Skeletal muscle cell (primary cell): ENCODE measurements around the gene L3MBTL1.
"Not testable (repeated sequence)": the region's sequence is repeated elsewhere in the genome, so short reads cannot be mapped to it uniquely, and the experiment has no call there.

Experiments
- DNase-seq: peaks from one replicate; pipeline ENCODE4 v3.0.0-alpha.2; 2010; ENCODE audit warnings: low read depth
- H3K4me3 ChIP-seq: 2 replicates; pipeline ENCODE4 v1.5.1; 2011; ENCODE audit warnings: low read depth, mild to moderate bottlenecking, control low read depth, low read length, moderate library complexity

Gene L3MBTL1

GRCh38 chr20:43495388-43495787 lies 12.1 kb upstream of the L3MBTL1 start:
- no peak overlapping the region for H3K4me3 ChIP-seq
- DNase-seq: no peak

- not testable (repeated sequence) for DNase-seq, H3K4me3 ChIP-seq
These were observed 5.5 kb upstream of the L3MBTL1 start for GRCh38 chr20:43502021-43502420.

GRCh38 chr20:43506238-43506637 lies 1.3 kb upstream of the L3MBTL1 start:
- no peak for DNase-seq
- H3K4me3 ChIP-seq: no peak overlapping the region

GRCh38 chr20:43508106-43508505 lies 609 bp downstream of the L3MBTL1 start:
- H3K4me3 ChIP-seq: peak overlapping the region; percentile 66
- DNase-seq: no peak

GRCh38 chr20:43508604-43509040 lies 1.1 kb downstream of the L3MBTL1 start:
- no peak for DNase-seq
- H3K4me3 ChIP-seq: no peak overlapping the region

GRCh38 chr20:43511879-43512278 lies 4.4 kb downstream of the L3MBTL1 start:
- H3K4me3 ChIP-seq: no peak overlapping the region
- no peak for DNase-seq

- no peak for DNase-seq
- H3K4me3 ChIP-seq: peak overlapping the region; percentile 59
These were observed 6.0 kb downstream of the L3MBTL1 start for GRCh38 chr20:43513372-43513930.

GRCh38 chr20:43513931-43514647 lies 6.6 kb downstream of the L3MBTL1 start:
- H3K4me3 ChIP-seq: peak overlapping the region; percentile 59
- peak; percentile 90 for DNase-seq

GRCh38 chr20:43514648-43514999 lies 7.1 kb downstream of the L3MBTL1 start:
- peak overlapping the region; percentile 59 for H3K4me3 ChIP-seq
- no peak for DNase-seq

- no peak overlapping the region for H3K4me3 ChIP-seq
- DNase-seq: no peak
These were observed 8.1 kb downstream of the L3MBTL1 start for GRCh38 chr20:43515628-43516027.

- no peak overlapping the region for H3K4me3 ChIP-seq
- DNase-seq: no peak
These were observed 8.8 kb downstream of the L3MBTL1 start for GRCh38 chr20:43516251-43516824.

GRCh38 chr20:43520074-43520630 lies 12.7 kb downstream of the L3MBTL1 start:
- DNase-seq: no peak
- H3K4me3 ChIP-seq: no peak overlapping the region

GRCh38 chr20:43525021-43525420 lies 17.5 kb downstream of the L3MBTL1 start:
- H3K4me3 ChIP-seq: no peak overlapping the region
- no peak for DNase-seq

- no peak for DNase-seq
- no peak overlapping the region for H3K4me3 ChIP-seq
These were observed 20.9 kb downstream of the L3MBTL1 start for GRCh38 chr20:43528258-43528875.

- DNase-seq: no peak
These were observed 21.6 kb downstream of the L3MBTL1 start for GRCh38 chr20:43529051-43529450.

GRCh38 chr20:43529457-43530153 lies 22.1 kb downstream of the L3MBTL1 start:
- no peak for DNase-seq
- H3K4me3 ChIP-seq: no peak overlapping the region

More at GRCh38 chr20:43529051-43529450, 21.6 kb downstream of the L3MBTL1 start:
- H3K4me3 ChIP-seq: no peak overlapping the region

- no peak overlapping the region for H3K4me3 ChIP-seq
- DNase-seq: no peak
These were observed 23.0 kb downstream of the L3MBTL1 start for GRCh38 chr20:43530321-43531090.

GRCh38 chr20:43531091-43531443 lies 23.6 kb downstream of the L3MBTL1 start:
- no peak for DNase-seq
- H3K4me3 ChIP-seq: no peak overlapping the region

GRCh38 chr20:43532416-43533055 lies 25.0 kb downstream of the L3MBTL1 start:
- H3K4me3 ChIP-seq: no peak overlapping the region
- DNase-seq: no peak
